K562 treated with DMSO at 1 percent for 24 hours (cell line): Measurements from ENCODE around the gene ASB15. TPM values are rescaled to one million over a fixed set of nuclear protein-coding genes. Genes with fewer than 3 reads are reported as not detected.

Source experiments
- total RNA-seq: library from RNA; unstranded; fragments of 300-600 nt; gene quantifications from 2 replicates; pipeline ENCODE4 v1.2.3, GENCODE V29; 2022; ENCODE audit warnings: low read depth; ENCODE audit not compliant: insufficient read depth

The ASB15 gene
- 0.43 and 2.5 TPM in 2 replicates for total RNA-seq

GRCh38 chr7:123601530-123601929 lies at the start of gene ASB15:
ASB15 (plus strand) TSS chr7:123601821; CDS start chr7:123614503, 12,682 bp downstream.

GRCh38 chr7:123557398-123558288 lies 44.0 kb upstream of the ASB15 start, which contains the start of gene NDUFA5:
NDUFA5 (minus strand) TSS chr7:123557818; CDS start chr7:123557795, 23 bp downstream.

GRCh38 chr7:123655614-123656013 lies 54.0 kb downstream of the ASB15 start, which contains the start of gene LMOD2:
LMOD2 (plus strand) TSS chr7:123655866; CDS start chr7:123655964, 98 bp downstream.

Other genes starting within 250 kb of the ASB15 start
- 0.81 and 1.3 TPM in 2 replicates for gene IQUB, start 67.2 kb upstream of the ASB15 start, total RNA-seq
- gene NDUFA5, start 44.0 kb upstream of the ASB15 start, total RNA-seq, result 41.5 and 56.3 TPM in 2 replicates
- 0.10 TPM in 1 of 2 replicates, not detected in the other for gene LMOD2, start 54.0 kb downstream of the ASB15 start, total RNA-seq
- 7.9 and 8.5 TPM in 2 replicates for gene WASL, start 147.2 kb downstream of the ASB15 start, total RNA-seq
- gene HYAL4, start 243.3 kb downstream of the ASB15 start, total RNA-seq, result not detected in 2 replicates